H9 (cell line): ENCODE data around the gene PCDH9. TPM values are rescaled to one million over a fixed set of nuclear protein-coding genes. Genes with fewer than 3 reads are reported as not detected.

Experiments used
- DNase-seq: peaks from one replicate; pipeline ENCODE4 v3.0.0-alpha.2; 2017
- H2AFZ ChIP-seq: one replicate; pipeline ENCODE4 v1.6.1; 2013; ENCODE audit warnings: mild to moderate bottlenecking, low read length, control low read depth, moderate library complexity
- H2AK5ac ChIP-seq: 2 replicates; pipeline ENCODE4 v1.6.1; 2013; ENCODE audit warnings: low read length, control low read depth, mixed read lengths; ENCODE audit not compliant: insufficient read length
- H2BK120ac ChIP-seq: one replicate; pipeline ENCODE4 v1.6.1; 2013; ENCODE audit warnings: low read depth, mild to moderate bottlenecking, low read length, control low read depth, inconsistent platforms; ENCODE audit not compliant: poor library complexity, severe bottlenecking
- H2BK12ac ChIP-seq: 2 replicates; pipeline ENCODE4 v1.6.1; 2013; ENCODE audit warnings: low read length, control low read depth, mixed read lengths, low read depth; ENCODE audit not compliant: insufficient read length
- H2BK15ac ChIP-seq: 2 replicates; pipeline ENCODE4 v1.6.1; 2013; ENCODE audit warnings: low read depth, low read length, control low read depth
- H2BK20ac ChIP-seq: one replicate; pipeline ENCODE4 v1.6.1; 2013; ENCODE audit warnings: low read depth, mild to moderate bottlenecking, low read length, control low read depth, inconsistent platforms; ENCODE audit not compliant: poor library complexity, severe bottlenecking
- H2BK5ac ChIP-seq: 2 replicates; pipeline ENCODE4 v1.6.1; 2013; ENCODE audit warnings: low read length, control low read depth, mixed read lengths; ENCODE audit not compliant: insufficient read length
- H3K14ac ChIP-seq: 2 replicates; pipeline ENCODE4 v1.6.1; 2013; ENCODE audit warnings: low read length, control low read depth; ENCODE audit not compliant: insufficient read depth
- H3K18ac ChIP-seq: 2 replicates; pipeline ENCODE4 v1.6.1; 2013; ENCODE audit warnings: low read depth, mild to moderate bottlenecking, mixed read lengths, low read length, control low read depth; ENCODE audit not compliant: insufficient read length
- H3K23ac ChIP-seq: 2 replicates; pipeline ENCODE4 v1.6.1; 2013; ENCODE audit warnings: low read length, control low read depth, mixed read lengths, low read depth; ENCODE audit not compliant: insufficient read length
- H3K23me2 ChIP-seq: 2 replicates; pipeline ENCODE4 v1.6.1; 2013; ENCODE audit warnings: low read depth, mild to moderate bottlenecking, mixed read lengths, low read length, control low read depth; ENCODE audit not compliant: insufficient read length, poor library complexity, severe bottlenecking
- H3K27ac ChIP-seq: 2 replicates; pipeline ENCODE4 v1.5.1; 2013; ENCODE audit warnings: low read length, control low read depth, mixed read lengths, low read depth; ENCODE audit not compliant: insufficient read length
- H3K27me3 ChIP-seq: 2 replicates; pipeline ENCODE4 v1.6.1; 2013; ENCODE audit warnings: low read length, control low read depth, inconsistent platforms; ENCODE audit not compliant: insufficient read depth
- H3K4ac ChIP-seq: 2 replicates; pipeline ENCODE4 v1.6.1; 2013; ENCODE audit warnings: low read depth, mild to moderate bottlenecking, control low read depth, inconsistent platforms, low read length, moderate library complexity
- H3K4me1 ChIP-seq: 2 replicates; pipeline ENCODE4 v1.6.1; 2013; ENCODE audit warnings: low read length, control low read depth, inconsistent platforms; ENCODE audit not compliant: insufficient read depth
- H3K4me2 ChIP-seq: 2 replicates; pipeline ENCODE4 v1.6.1; 2013; ENCODE audit warnings: low read length, control low read depth, mixed read lengths; ENCODE audit not compliant: insufficient read length, insufficient read depth
- H3K56ac ChIP-seq: 2 replicates; pipeline ENCODE4 v1.6.1; 2013; ENCODE audit warnings: low read depth, mild to moderate bottlenecking, mixed read lengths, low read length, control low read depth; ENCODE audit not compliant: insufficient read length
- H3K79me1 ChIP-seq: 2 replicates; pipeline ENCODE4 v1.6.1; 2013; ENCODE audit warnings: low read depth, mild to moderate bottlenecking, moderate library complexity, low read length, control low read depth, inconsistent platforms; ENCODE audit not compliant: insufficient read depth, poor library complexity, severe bottlenecking
- H3K79me2 ChIP-seq: 2 replicates; pipeline ENCODE4 v1.6.1; 2013; ENCODE audit warnings: low read length, control low read depth, inconsistent platforms; ENCODE audit not compliant: insufficient read depth
- H3K9ac ChIP-seq: 2 replicates; pipeline ENCODE4 v1.6.1; 2013; ENCODE audit warnings: low read length, control low read depth, mixed read lengths; ENCODE audit not compliant: insufficient read length; ENCODE audit errors: extremely low read depth
- H3K9me3 ChIP-seq: one replicate; pipeline ENCODE4 v1.6.1; 2013; ENCODE audit warnings: low read depth, low read length, inconsistent platforms; ENCODE audit not compliant: control insufficient read depth
- H3T11ph ChIP-seq: one replicate; pipeline ENCODE4 v1.6.1; 2013; ENCODE audit warnings: mild to moderate bottlenecking, low read length, control low read depth, inconsistent platforms
- H4K20me1 ChIP-seq: one replicate; pipeline ENCODE4 v1.6.1; 2013; ENCODE audit not compliant: control insufficient read depth, insufficient read length, insufficient read depth
- H4K5ac ChIP-seq: 2 replicates; pipeline ENCODE4 v1.6.1; 2013; ENCODE audit warnings: low read depth, mild to moderate bottlenecking, mixed read lengths, low read length, control low read depth; ENCODE audit not compliant: insufficient read length
- H4K8ac ChIP-seq: replicated peaks from 2 replicates; pipeline ENCODE4 v1.6.1; 2013; ENCODE audit warnings: low read length, control low read depth, mixed read lengths, low read depth; ENCODE audit not compliant: insufficient read length
- H4K91ac ChIP-seq: 2 replicates; pipeline ENCODE4 v1.6.1; 2013; ENCODE audit warnings: low read depth, mild to moderate bottlenecking, moderate library complexity, mixed read lengths, low read length, control low read depth; ENCODE audit not compliant: insufficient read length
- H3K27ac Mint-ChIP-seq, 3 experiments: 2 replicates in 2 of 3; 3 replicates in 1 of 3; pipeline ENCODE4 v1.8.0; 2020 to 2021; ENCODE audit warnings: mixed read lengths in 3 of 3, mild to moderate bottlenecking in 1 of 3, moderate library complexity in 1 of 3
- H3K27me3 Mint-ChIP-seq: 2 replicates; pipeline ENCODE4 v1.8.0; 2021; ENCODE audit warnings: low read depth, mild to moderate bottlenecking, moderate library complexity, mixed read lengths
- H3K36me3 Mint-ChIP-seq, 3 experiments: 2 replicates in 2 of 3; 3 replicates in 1 of 3; pipeline ENCODE4 v1.8.0; 2020 to 2021; ENCODE audit warnings: low read depth in 3 of 3, mixed read lengths in 3 of 3; ENCODE audit not compliant: insufficient read depth in 1 of 3
- H3K4me1 Mint-ChIP-seq, 2 experiments: 2 replicates each; pipeline ENCODE4 v1.8.0; 2020; ENCODE audit warnings: mixed read lengths in 2 of 2
- H3K4me3 Mint-ChIP-seq, 2 experiments: 2 replicates in 1 of 2; 3 replicates in 1 of 2; pipeline ENCODE4 v1.8.0; 2020 to 2021; ENCODE audit warnings: mild to moderate bottlenecking in 2 of 2, mixed read lengths in 2 of 2, moderate library complexity in 1 of 2
- H3K9me3 Mint-ChIP-seq, 2 experiments: 2 replicates in 1 of 2; 3 replicates in 1 of 2; pipeline ENCODE4 v1.8.0; 2020; ENCODE audit warnings: mild to moderate bottlenecking in 2 of 2, mixed read lengths in 2 of 2, moderate library complexity in 1 of 2
- CTCF ChIP-seq: fragments of 200-600 bp; sonication (generic); conservative IDR thresholded peaks from 3 replicates; pipeline ENCODE4 v1.8.0; 2021; ENCODE audit warnings: antibody characterized with exemption, mild to moderate bottlenecking
- WGBS: extraction: QIAGEN DNeasy Blood & Tissue Kit; methylation state at CpG from one replicate; pipeline ENCODE4 v1.1.7; 2013; ENCODE audit warnings: missing lambda C conversion rate, low lambda C conversion rate, mixed read lengths; ENCODE audit not compliant: insufficient read length; ENCODE audit errors: extremely low coverage; 5-methylcytosine and 5-hydroxymethylcytosine counted together
- total RNA-seq: library from RNA; stranded (reverse); gene quantifications from 2 replicates; pipeline ENCODE4 v1.2.1, GENCODE V29; 2021

PCDH9 gene
- total RNA-seq, 1 experiment from 2014 or later: 0.11 TPM

DNA sequence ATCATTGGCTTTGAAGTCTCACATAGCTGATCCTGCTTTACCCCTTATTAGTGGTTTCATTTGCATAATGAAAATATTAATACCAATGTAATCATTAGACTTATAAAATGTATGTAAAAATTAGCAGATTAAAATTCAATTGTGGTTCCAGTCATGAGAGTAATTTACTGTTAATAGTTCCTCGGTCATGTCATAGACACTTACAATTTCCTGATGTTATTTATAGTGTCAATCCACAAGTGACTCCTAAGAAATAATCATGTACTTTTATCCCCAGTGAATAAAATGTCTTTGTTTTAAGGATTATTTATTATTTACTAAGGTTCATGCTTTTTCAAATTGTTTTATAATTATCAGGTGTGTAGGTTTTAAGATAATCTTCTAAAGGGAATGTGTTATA, 138.5 kb downstream of the PCDH9 start:
- Mint-ChIP-seq H3K4me3 (no peak overlapping the region), H3K36me3 (no peaks in the 10 kb centered on the region), H3K27ac (no peak overlapping the region), H3K9me3 (no peaks in the 10 kb centered on the region), H3K4me1 (no peaks in the 10 kb centered on the region), H3K27me3 (no peaks in the 10 kb centered on the region)
- Histone ChIP-seq H2AK5ac (no peak overlapping the region), H3K9me3 (no peaks in the 10 kb centered on the region), H4K5ac (no peak overlapping the region), H4K8ac (no peak overlapping the region), H2BK12ac (no peak overlapping the region), H3K4me1 (no peaks in the 10 kb centered on the region), H3K27me3 (no peaks in the 10 kb centered on the region), H3K23ac (no peak overlapping the region), H3K4me2 (no peak overlapping the region), H3K14ac (no peak overlapping the region), H3K18ac (no peak overlapping the region), H3K56ac (no peak overlapping the region), H2BK15ac (no peak overlapping the region), H4K91ac (no peak overlapping the region), H3K79me2 (no peaks in the 10 kb centered on the region), H4K20me1 (no peaks in the 10 kb centered on the region), H3K4ac (no peak overlapping the region), H2BK120ac (no peak overlapping the region), H2BK20ac (no peak overlapping the region), H2AFZ (no peak overlapping the region), H3T11ph (no peak overlapping the region), H3K27ac (no peak overlapping the region), H3K79me1 (no peaks in the 10 kb centered on the region), H2BK5ac (no peak overlapping the region), H3K9ac (no peak overlapping the region), H3K23me2 (no peaks in the 10 kb centered on the region)
- no CpG with 5 or more reads among the region's 1 CpG for WGBS
- no peak for TF ChIP-seq CTCF
- no peak for DNase-seq
